GM06990 (cell line): ENCODE data around the gene IMPA2.
A peak's percentile ranks its signal among the peaks of the same experiment; 100 is the strongest.
"Not testable (repeated sequence)": the region's sequence is repeated elsewhere in the genome, so short reads cannot be mapped to it uniquely, and the experiment has no call there.

Source experiments
- DNase-seq: peaks from one replicate; pipeline ENCODE4 v3.0.0-alpha.2; 2011; ENCODE audit not compliant: insufficient read length; ENCODE audit errors: extremely low read depth
- H3K27me3 ChIP-seq: replicated peaks from 2 replicates; pipeline ENCODE4 v1.6.0; 2011; ENCODE audit warnings: low read length; ENCODE audit not compliant: control insufficient read depth, insufficient read depth
- H3K36me3 ChIP-seq: 2 replicates; pipeline ENCODE4 v1.5.1; 2011; ENCODE audit warnings: low read length; ENCODE audit not compliant: control insufficient read depth, insufficient read depth
- H3K4me3 ChIP-seq: replicated peaks from 2 replicates; pipeline ENCODE4 v1.5.1; 2011; ENCODE audit warnings: low read depth, mild to moderate bottlenecking, control low read depth, low read length
- TF ChIP-seq, protein P1 (sequence below): IDR thresholded peaks from 2 replicates; pipeline ENCODE4 v1.5.1; 2011; ENCODE audit warnings: low read length, control low read depth, mild to moderate bottlenecking, inconsistent platforms; ENCODE audit not compliant: insufficient read depth, poor library complexity, severe bottlenecking

The IMPA2 gene

DNA sequence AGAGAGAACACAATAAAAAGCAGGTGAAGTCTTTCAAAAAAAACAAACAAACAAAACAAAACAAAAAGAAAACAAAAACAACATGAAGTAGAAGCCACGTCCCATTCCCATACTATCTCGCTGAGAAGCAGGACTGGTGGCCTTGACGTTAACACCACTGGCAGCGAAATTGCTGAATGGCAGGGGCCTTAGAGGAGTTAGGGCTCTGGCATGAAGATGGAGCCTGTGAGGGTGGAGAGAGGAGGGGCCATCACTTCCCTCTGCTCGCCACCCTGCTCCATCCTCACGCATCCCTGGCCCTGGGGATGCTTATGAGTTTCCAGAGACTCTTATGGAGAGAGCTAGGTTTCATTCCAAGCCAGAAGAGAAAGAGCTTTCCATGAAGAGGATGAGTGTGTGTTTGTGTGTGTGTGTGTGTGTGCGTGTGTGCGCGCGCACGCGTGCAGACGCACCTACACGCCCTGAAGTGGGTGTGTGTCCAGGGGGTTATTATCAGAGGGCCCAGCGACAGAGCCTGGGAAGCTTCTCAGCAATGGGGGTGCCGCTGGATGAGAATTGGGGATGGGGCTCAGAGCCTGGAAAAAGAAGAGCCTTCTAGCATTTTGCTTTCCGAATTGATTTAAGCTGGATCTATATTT lies 20.4 kb upstream of the IMPA2 start:
- Histone ChIP-seq H3K4me3 (no peak overlapping the region), H3K27me3 (no peaks in the 10 kb centered on the region), H3K36me3 (no peaks in the 10 kb centered on the region)
- no peak for DNase-seq
- TF ChIP-seq, protein P1, sequence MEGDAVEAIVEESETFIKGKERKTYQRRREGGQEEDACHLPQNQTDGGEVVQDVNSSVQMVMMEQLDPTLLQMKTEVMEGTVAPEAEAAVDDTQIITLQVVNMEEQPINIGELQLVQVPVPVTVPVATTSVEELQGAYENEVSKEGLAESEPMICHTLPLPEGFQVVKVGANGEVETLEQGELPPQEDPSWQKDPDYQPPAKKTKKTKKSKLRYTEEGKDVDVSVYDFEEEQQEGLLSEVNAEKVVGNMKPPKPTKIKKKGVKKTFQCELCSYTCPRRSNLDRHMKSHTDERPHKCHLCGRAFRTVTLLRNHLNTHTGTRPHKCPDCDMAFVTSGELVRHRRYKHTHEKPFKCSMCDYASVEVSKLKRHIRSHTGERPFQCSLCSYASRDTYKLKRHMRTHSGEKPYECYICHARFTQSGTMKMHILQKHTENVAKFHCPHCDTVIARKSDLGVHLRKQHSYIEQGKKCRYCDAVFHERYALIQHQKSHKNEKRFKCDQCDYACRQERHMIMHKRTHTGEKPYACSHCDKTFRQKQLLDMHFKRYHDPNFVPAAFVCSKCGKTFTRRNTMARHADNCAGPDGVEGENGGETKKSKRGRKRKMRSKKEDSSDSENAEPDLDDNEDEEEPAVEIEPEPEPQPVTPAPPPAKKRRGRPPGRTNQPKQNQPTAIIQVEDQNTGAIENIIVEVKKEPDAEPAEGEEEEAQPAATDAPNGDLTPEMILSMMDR, result no peak

DNA sequence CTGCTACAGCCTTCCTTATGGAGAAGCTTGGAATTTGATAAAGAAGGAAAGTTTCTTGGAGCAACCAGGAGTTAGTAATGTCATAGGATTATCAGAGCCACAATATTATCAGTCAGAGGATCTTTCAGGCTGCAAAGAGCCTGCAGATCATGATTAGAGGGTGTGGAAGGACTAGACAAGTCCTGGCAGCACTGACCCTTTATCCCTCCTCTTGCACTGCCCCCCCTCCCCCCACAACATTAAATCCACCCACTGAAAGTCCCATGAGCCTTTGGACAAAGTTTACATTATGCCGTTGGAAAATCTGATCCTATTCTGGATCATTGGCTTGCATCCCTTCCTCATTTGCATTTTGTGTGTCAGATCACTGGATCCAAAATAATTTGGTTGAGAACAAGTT lies 18.7 kb upstream of the IMPA2 start:
- Histone ChIP-seq H3K27me3 (no peaks in the 10 kb centered on the region), H3K4me3 (no peak overlapping the region), H3K36me3 (no peaks in the 10 kb centered on the region)
- no peak for DNase-seq
- TF ChIP-seq, protein P1, result no peak

DNA sequence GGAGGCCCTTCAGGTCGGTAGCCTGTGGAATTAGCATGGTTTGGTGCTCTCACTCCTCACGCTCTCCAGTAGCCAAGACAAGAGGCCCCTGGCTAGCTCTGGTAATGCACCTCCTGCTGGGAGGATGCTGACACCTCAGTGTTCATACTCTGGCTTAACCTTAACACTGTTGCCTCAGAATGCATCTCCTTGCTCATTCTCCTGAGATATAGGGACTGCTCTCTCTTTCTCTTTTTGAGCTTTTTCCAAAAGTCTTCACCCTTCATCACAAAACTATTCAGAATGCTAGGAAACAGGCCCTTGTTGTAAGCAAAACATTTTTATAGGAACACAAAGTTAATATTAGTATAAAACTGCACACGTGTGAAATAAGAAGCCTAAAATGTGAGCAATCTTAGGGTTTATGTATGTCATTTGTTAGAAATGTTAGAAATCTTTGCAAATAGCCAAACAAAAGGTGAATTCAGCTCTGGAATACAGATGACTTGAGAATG lies 17.3 kb upstream of the IMPA2 start:
- no peak for DNase-seq
- TF ChIP-seq, protein P1, result peak; percentile 4
- H3K27me3 ChIP-seq, result no peaks in the 10 kb centered on the region
- no peak overlapping the region for H3K4me3 ChIP-seq
- H3K36me3 ChIP-seq, result no peaks in the 10 kb centered on the region

DNA sequence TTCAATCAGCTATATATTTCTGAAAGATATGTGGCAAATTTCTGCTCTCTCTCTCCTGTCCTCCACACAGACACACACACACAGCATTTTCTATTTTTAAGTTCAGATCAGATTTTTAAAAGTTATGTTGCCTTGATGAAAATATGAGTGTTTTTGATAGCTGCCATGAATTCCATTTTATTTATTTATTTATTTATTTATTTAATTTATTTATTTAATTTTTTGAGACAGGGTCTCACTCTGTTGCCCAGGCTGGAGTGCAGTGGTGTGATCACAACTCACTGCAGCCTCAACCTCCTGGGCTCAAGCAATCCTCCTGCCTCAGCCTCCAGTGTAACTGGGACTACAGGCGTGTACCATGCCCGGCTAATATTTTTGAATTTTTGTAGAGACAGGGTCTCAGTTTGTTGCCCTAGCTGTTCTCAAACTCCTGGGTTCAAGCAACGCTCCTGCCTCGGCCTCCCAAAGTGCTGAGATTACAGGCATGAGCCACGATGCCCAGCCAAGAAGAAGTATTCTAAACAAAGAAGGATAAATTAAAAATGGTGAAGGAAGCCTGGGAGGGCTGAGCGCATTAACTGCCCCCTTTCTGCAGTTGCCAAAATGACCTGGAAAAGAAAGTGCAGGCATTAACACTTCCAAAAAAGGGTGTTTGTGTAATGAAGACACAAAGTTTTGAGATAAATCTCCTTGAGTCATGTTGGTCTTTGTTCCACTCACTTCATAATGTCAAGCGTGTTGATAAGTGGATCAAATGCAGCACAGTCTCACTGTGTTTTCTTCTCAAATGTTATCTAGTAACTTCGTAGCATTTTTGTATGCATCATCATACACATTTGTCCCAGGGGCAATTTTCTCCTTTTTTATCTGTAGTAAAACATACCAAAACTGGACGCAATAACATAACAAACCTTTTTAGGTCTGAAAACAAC lies 11.1 kb upstream of the IMPA2 start:
- Histone ChIP-seq H3K4me3 (no peak overlapping the region), H3K27me3 (no peaks in the 10 kb centered on the region), H3K36me3 (no peaks in the 10 kb centered on the region)
- DNase-seq, result no peak
- TF ChIP-seq, protein P1, result no peak

DNA sequence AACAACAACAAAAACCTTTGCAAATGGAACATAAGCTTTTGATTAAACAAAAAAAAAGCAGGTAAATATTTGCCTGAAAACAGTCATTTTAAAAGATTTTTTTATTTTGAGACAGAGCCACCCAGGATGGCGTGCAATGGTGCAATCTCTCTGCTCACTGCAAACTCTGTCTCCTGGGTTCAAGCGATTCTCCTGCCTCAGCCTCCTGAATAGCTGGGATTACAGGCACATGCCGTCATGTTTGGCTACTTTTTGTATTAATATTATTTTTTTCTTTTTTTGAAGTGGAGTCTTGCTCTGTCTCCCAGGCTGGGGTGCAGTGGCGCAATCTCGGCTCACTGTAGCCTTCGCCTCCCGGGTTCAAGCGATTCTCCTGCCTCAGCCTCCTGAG lies 10.5 kb upstream of the IMPA2 start:
- not testable (repeated sequence) for H3K4me3 ChIP-seq, H3K36me3 ChIP-seq, DNase-seq, H3K27me3 ChIP-seq
